Prostate gland (tissue), 2 donors: Measurements from ENCODE around the gene MAP2K7. TPM values are rescaled to one million over a fixed set of nuclear protein-coding genes. Genes with fewer than 3 reads are reported as not detected.
"Not testable (repeated sequence)": the region's sequence is repeated elsewhere in the genome, so short reads cannot be mapped to it uniquely, and the experiment has no call there.

ENCODE experiments used
- DNase-seq: peaks from one replicate; pipeline ENCODE4 v3.0.0-alpha.2; 2019; ENCODE audit warnings: low spot score
- H3K27ac ChIP-seq, 2 donors: fragments of 200-600 bp; sonication (generic); 2 replicates each; pipeline ENCODE4 v1.5.1; 2017 to 2019
- H3K27me3 ChIP-seq: fragments of 200-600 bp; sonication (generic); replicated peaks from 2 replicates; pipeline ENCODE4 v1.5.1; 2019; ENCODE audit not compliant: insufficient read depth
- H3K36me3 ChIP-seq, 2 donors: fragments of 200-600 bp; sonication (generic); 1 replicate in 1 of 2; 2 replicates in 1 of 2; pipeline versions ENCODE4 v1.5.1 to v1.8.1; 2017 to 2019
- H3K4me1 ChIP-seq: fragments of 200-600 bp; sonication (generic); replicated peaks from 2 replicates; pipeline ENCODE4 v1.5.1; 2019
- H3K4me3 ChIP-seq, 2 donors: fragments of 200-600 bp; sonication (generic); 2 replicates each; pipeline ENCODE4 v1.5.1; 2017 to 2019
- H3K9me3 ChIP-seq: fragments of 200-600 bp; sonication (generic); 2 replicates; pipeline ENCODE4 v1.5.1; 2017
- CTCF ChIP-seq, 4 experiments: fragments of 200-600 bp in 2 of 4; fragments of 450-650 bp in 2 of 4; sonication (generic) in 2 of 4; IDR thresholded peaks; 1 replicate in 3 of 4; 2 replicates in 1 of 4; pipeline ENCODE4 v1.5.1; 2016 to 2019; ENCODE audit warnings: antibody characterized with exemption in 4 of 4, mild to moderate bottlenecking in 2 of 4, moderate library complexity in 2 of 4
- POLR2A ChIP-seq: fragments of 450-650 bp; IDR thresholded peaks from one replicate; pipeline ENCODE4 v1.6.1; 2016; ENCODE audit warnings: antibody characterized with exemption, mild to moderate bottlenecking
- POLR2AphosphoS5 ChIP-seq: sonication (generic); formaldehyde crosslinking; IDR thresholded peaks from one replicate; pipeline ENCODE4 v1.6.1; 2017; ENCODE audit warnings: antibody characterized with exemption
- WGBS: methylation state at CpG from one replicate; pipeline ENCODE4 v1.1.5; 2018; 5-methylcytosine and 5-hydroxymethylcytosine counted together
- intact Hi-C: fragments of 100-400 bp; cut with DNase I; formaldehyde crosslinking; loops from one replicate; pipeline ENCODE4 v1.14.2; 2022
- total RNA-seq, 2 donors: library from RNA; depleted of rRNA; stranded (reverse); fragments of >200 nt; gene quantifications; one replicate each; pipeline ENCODE4 v1.1.0, GENCODE V29; 2016

Gene MAP2K7
- total RNA-seq, 2 donors from 2014 or later = 21.6 to 45.2 TPM

GRCh38 chr19:7928334-7928706 is 24.6 kb downstream of the MAP2K7 start:
- TF ChIP-seq POLR2AphosphoS5 (no peak), POLR2A (no peak), CTCF (IDR thresholded peaks at IDR 0.05) (no peak)
- no peak for DNase-seq
- intact Hi-C loops = loop anchor here (5.0 kb wide), 1 partner anchor 396 kb away; no protein-coding TSS in a partner anchor
- 13% methylated on average over 9 of the region's 9 CpGs for WGBS
- H3K4me1 ChIP-seq = peaks cover 17% of the 10 kb centered on the region
- no peaks in the 10 kb centered on the region for H3K9me3 ChIP-seq
- no peaks in the 10 kb centered on the region for H3K27me3 ChIP-seq
- peak overlapping the region; percentile 90 to 92 for H3K27ac ChIP-seq
- peaks cover 12 to 19% of the 10 kb centered on the region in 2 donors for H3K36me3 ChIP-seq
- no peak overlapping the region for H3K4me3 ChIP-seq

GRCh38 chr19:7928741-7929701 is 25.3 kb downstream of the MAP2K7 start:
- Histone ChIP-seq H3K27me3 (no peaks in the 10 kb centered on the region), H3K27ac (peak overlapping the region; percentile 90 to 92), H3K4me3 (peak overlapping the region in 1 of 2 donors; percentile 14), H3K4me1 (peaks cover 17% of the 10 kb centered on the region), H3K9me3 (no peaks in the 10 kb centered on the region), H3K36me3 (peaks cover 12 to 26% of the 10 kb centered on the region in 2 donors)
- WGBS = 17% methylated on average over 24 of the region's 24 CpGs
- TF ChIP-seq POLR2AphosphoS5 = peak; percentile 73
- TF ChIP-seq POLR2A = no peak
- peak in 2 of 4 experiments; percentile 39 to 64 for TF ChIP-seq CTCF (IDR thresholded peaks at IDR 0.05)
- intact Hi-C loops = loop anchor here (5.0 kb wide), 1 partner anchor 397 kb away; no protein-coding TSS in a partner anchor
- peak; percentile 68 for DNase-seq

- H3K4me3 ChIP-seq, DNase-seq, H3K9me3 ChIP-seq, intact Hi-C loops, H3K27me3 ChIP-seq: not testable (repeated sequence)
- H3K27ac ChIP-seq = peak overlapping the region; percentile 90 to 92
- H3K4me1 ChIP-seq = peaks cover 17% of the 10 kb centered on the region
- peaks cover 12 to 35% of the 10 kb centered on the region in 2 donors for H3K36me3 ChIP-seq
- WGBS = 78% methylated on average over 11 of the region's 11 CpGs
These were observed 26.4 kb downstream of the MAP2K7 start for GRCh38 chr19:7930030-7930429.

- 78% methylated on average over 7 of the region's 7 CpGs for WGBS
- Histone ChIP-seq H3K9me3 (no peaks in the 10 kb centered on the region), H3K27me3 (no peaks in the 10 kb centered on the region), H3K4me3 (no peak overlapping the region), H3K27ac (peak overlapping the region; percentile 90 to 92), H3K36me3 (peaks cover 12 to 35% of the 10 kb centered on the region in 2 donors), H3K4me1 (peaks cover 17% of the 10 kb centered on the region)
- no peak for DNase-seq
- intact Hi-C loops = no loop called here
- TF ChIP-seq POLR2AphosphoS5 (no peak), POLR2A (no peak), CTCF (IDR thresholded peaks at IDR 0.05) (no peak)
These were observed 27.1 kb downstream of the MAP2K7 start for GRCh38 chr19:7930765-7931164.

GRCh38 chr19:7931221-7932061 is 27.8 kb downstream of the MAP2K7 start:
- no peak overlapping the region for H3K4me3 ChIP-seq
- H3K9me3 ChIP-seq = no peaks in the 10 kb centered on the region
- peak overlapping the region; percentile 90 to 92 for H3K27ac ChIP-seq
- DNase-seq = no peak
- no peaks in the 10 kb centered on the region for H3K27me3 ChIP-seq
- intact Hi-C loops = no loop called here
- H3K36me3 ChIP-seq = peaks cover 12 to 39% of the 10 kb centered on the region in 2 donors
- H3K4me1 ChIP-seq = peaks cover 17% of the 10 kb centered on the region
- TF ChIP-seq POLR2AphosphoS5 = no peak
- no peak for TF ChIP-seq POLR2A
- no peak for TF ChIP-seq CTCF (IDR thresholded peaks at IDR 0.05)
- WGBS = 88% methylated on average over 36 of the region's 36 CpGs
